ENCODE measurements around the gene ACAN.

GRCh38 chr15:88865498-88866099 lies 62.4 kb downstream of the ACAN start:
- no peak for TF ChIP-seq CTCF (conservative IDR thresholded peaks at IDR 0.05)
- no peak for TF ChIP-seq EZH2 (IDR thresholded peaks at IDR 0.05; ENCODE audit: low read depth)

Measured in PC-9 (cell line).